GM18867 (cell line): ENCODE measurements around the gene MCTP1.

Source experiments
- ATAC-seq: cut with Tn5 transposase; IDR thresholded peaks from one replicate; pipeline ENCODE4 v1.9.1; 2021; ENCODE audit warnings: mild to moderate bottlenecking, moderate library complexity; ENCODE audit not compliant: unreplicated experiment

Gene MCTP1

DNA sequence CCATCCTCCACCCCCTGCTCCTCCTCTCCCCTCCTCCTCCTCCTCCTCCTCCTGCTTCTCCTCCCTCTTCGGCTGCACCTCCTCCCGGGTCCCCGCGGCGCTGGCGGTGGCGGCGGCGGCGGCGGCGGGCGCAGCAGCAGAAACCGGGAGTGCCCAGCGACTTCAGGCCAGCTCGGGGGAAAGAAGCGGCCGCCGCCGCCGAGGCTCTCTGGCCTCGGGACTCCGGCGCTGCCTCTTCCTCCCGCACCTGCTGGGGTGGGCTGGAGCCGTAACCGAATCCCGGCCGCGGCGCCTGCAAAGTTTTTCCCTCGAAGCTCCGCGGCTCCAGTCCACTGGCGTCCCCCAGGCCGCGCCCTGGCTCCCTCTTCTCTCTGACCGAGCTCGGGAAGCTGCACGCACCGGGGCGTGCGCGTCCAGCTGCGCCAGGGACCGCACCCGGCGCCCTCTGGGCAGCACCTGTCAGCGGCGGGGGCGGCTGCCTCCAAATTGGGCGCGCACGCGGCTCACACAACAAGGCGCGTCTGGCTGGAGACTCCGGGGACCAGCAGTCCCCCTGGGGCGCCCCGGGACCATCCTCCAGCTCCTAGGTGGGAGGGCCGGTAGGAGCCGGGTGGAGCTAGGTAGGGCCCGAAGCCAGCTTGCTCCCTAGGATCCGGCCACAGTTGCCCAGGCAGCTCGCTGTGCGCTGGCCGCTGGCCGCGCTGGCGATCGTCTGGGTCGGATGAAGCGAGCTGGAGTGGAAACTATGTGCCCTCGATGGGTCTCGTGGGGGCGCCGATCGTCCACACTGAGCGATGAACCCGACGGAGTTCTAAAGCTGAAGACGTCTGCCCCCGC lies at the start of gene MCTP1:
MCTP1 (minus strand) TSS at position 523 of the 837 bp plus-strand sequence.
- peak; percentile 27 for ATAC-seq

- ATAC-seq, result no peak
Measured at GRCh38 chr5:95332158-95332557, 47.3 kb upstream of the MCTP1 start.

DNA sequence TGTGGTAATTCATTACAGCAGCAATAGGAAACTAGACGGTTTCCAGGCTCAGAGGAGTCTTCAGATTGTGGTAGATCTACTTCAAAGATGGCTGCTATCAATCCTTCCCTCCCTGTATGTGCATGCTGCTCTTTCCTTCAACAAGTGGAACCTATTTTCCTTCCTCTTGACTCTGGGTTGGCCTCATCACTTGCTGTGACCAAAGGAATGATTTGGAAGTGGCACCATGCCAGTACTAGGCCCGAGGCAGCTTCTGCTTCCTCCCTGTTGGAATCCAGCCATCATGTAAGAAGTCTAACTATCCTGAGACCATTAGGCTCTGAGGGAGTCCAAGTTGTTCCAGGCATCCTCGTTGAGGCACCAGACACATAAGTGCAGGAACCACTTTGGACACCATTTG lies 46.5 kb upstream of the MCTP1 start:
- no peak for ATAC-seq

GRCh38 chr5:95327211-95327610 lies 42.3 kb upstream of the MCTP1 start:
- ATAC-seq, result no peak

DNA sequence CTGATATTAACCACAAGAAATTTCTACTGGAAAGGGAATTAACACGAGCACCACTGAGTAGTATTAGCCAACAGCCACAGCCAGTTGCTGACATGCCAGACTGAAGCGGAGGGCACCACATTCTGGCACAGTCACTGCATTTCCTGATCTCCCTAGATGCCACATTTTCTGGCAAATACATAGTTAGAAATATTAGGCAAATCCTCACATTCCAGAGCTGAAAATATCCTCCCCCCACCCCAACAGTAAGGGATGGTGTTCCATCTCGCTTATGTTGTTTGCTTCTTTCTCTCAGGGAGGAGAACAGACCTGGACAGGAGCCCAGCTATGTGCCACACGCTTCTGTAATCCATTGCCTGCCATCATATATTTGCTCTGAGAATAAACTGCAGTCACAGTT lies 32.8 kb upstream of the MCTP1 start:
- no peak for ATAC-seq

- ATAC-seq, result no peak
Measured at GRCh38 chr5:95317085-95317484, 32.2 kb upstream of the MCTP1 start.

GRCh38 chr5:95304711-95305110 lies 19.8 kb upstream of the MCTP1 start:
- ATAC-seq, result no peak

DNA sequence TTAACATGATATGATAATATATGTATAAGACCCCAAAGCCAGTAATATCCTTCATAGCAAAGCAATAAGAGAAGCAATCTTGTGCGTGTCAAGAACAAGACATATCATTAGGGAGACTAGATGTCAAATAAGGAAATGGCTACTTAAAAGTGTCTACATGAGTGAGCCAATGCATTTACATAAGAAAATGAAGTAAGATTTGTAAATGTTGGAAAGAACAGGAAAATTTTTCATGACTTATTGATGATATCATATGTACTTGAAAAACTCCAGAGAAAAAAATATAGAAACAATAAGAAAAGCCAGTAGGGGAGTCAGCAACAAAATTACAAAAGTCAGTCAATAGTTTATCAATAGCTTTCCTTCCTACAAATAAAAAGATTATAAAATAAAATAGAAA lies 13.8 kb upstream of the MCTP1 start:
- ATAC-seq, result no peak

DNA sequence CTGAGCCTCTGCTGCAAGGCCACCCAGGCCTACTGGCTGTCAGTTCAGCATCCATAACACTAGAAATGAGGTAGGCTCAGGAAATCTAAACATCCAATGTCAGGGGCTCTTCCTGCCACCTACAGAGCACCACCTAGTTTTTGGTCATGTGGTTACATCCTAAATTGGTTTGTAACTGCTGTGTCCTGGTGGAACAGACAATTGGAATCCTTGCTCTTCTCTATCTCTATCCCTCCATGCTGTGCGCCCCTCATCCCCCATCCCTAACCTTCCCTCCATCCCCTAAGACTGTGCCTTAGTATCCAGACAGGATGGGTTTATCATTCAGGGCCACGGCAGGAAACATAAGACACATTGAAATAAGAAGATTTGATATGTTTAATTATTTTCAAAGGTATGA lies 11.4 kb upstream of the MCTP1 start:
- no peak for ATAC-seq

GRCh38 chr5:95285409-95285755 lies 488 bp upstream of the MCTP1 start:
- ATAC-seq, result no peak

DNA sequence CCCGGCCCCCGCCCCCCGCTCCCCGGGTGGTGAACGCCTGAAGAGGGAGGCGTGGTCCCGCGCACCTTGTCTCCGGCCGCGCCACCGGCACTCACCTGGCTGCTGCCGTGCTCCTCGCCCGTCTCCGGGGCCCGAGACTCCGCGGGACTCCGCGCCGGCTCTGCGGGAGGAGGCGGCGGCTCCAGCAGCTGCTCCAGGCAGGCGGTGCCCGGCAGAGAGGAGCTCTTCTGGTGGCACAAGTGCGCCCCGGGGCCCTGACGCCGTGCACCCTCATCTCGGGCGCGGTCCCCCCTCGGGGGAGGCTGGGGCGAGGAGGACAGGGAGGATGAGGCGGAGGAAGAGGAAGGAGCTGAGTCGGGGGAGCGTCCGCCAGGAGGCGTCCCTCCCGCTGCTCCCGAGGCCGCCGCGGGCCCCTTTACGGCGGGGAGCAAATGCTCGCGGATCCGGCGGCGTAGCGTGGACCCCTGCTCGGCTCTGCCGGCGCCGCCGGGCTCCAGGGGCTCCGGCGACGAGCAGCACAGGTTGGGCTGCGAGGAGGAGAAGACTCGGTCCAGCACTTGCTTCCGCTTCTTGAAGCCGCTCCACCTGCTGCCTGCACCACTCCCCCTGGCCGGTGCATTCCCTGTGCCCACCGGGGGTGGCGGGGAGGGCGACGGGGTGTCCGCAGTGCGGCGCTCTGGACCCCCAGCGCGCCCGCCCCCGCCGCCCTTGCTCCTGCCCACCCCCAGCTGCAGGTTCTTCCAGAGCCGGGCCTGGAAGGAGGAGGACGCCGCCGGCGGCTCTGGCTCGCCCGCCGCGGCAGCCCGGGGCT lies 928 bp downstream of the MCTP1 start:
- peak; percentile 47 for ATAC-seq

- ATAC-seq, result no peak
Measured at GRCh38 chr5:95283022-95283615, 1.8 kb downstream of the MCTP1 start.

DNA sequence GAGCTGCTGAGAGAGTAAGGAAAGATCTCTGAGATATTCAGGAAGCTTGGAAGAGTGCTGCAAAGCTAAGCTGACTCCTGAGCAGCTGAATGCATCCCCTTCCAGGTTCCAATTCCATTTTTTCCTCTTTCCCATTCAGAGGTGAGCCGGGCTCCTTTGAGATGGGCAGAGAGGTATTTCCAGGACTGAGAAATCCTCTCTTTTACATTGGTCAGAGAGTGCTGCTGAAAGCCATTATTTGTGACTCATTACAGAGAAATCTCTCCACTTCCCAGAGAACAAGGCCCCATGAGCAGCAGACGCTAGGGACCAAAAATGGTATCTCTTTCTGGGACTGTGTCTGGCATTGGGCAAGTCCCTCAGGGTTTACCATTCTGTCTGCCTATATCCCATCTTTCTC lies 3.7 kb downstream of the MCTP1 start:
- no peak for ATAC-seq

DNA sequence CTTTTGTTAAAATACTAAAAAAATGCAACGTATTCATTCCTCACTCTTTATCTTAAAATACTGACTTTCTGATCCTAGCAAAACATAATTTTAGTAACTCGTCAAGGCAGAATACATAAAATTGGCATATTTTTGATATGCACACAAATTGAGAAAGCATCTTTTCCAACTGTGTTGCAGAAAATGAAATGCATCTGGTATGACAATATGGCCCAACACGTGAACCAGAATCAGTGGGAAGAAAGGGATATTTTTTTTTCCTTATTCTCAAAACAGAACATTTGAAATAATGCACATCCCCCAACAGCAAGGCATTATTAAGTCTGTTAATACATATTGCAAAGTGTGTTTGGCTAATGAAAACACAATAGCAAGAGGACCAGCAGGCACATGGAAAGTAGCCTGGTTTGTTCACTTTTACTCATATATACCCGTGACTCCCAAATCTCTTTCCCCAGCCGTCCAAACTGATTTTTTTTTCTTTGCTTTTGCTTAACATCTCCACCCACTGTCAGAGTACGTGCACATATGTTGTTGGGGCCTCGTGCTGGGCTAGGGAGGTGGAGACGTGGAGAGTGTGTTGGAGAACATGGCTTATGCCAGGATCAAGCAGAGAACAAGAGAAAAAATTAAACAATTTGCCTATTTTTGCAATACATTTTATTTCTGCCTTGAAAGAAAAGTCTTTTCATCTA lies 4.3 kb downstream of the MCTP1 start:
- no peak for ATAC-seq

DNA sequence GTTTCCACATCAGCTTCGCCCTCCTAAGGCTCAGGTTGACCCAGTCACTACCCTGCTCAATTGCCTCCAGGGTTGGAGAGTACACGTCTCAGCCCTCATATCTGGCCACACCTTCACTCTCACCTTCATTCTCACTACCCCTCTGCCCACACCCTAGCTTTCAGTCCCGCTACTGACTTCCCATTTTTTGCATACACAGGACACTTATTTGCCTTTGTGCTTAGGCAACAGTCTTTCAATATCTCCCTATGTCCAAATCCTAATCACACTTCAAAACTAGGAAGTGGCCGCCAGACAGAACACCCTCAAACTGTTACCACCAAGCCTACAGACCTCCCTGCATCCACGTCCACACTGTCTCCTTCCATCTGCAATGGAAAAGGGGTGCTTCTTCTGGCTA lies 10.9 kb downstream of the MCTP1 start:
- ATAC-seq, result no peak

DNA sequence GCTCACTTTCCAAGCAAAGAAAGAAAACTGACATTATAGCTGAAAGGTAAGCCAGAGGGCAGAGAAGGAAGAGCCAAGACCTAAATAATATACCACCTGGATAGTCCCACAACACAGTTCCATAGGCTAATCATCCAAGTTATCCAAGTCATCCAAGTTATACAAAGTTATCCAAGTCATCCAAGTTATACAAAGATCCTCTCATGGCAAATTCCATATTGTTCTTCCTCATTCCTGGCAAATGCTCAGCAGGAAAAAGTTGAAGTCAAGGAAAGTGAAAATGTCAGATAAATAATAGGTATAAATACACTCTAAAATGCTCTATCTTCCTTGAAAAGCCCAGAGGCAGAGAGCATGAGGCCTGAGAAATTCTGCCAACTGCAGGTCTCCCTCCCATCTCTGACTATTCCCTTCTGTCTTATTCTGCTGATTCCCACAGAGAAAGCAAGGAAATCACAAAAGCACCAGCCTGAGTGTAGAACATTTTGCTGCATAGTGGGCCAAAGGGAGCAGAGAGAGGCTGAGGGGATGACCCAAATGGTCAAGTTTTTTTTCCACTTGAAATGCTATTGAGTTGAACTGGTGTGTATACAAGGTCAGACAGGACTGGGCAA lies 12.5 kb downstream of the MCTP1 start:
- no peak for ATAC-seq

GRCh38 chr5:95262933-95263660 lies 21.8 kb downstream of the MCTP1 start:
- no peak for ATAC-seq

DNA sequence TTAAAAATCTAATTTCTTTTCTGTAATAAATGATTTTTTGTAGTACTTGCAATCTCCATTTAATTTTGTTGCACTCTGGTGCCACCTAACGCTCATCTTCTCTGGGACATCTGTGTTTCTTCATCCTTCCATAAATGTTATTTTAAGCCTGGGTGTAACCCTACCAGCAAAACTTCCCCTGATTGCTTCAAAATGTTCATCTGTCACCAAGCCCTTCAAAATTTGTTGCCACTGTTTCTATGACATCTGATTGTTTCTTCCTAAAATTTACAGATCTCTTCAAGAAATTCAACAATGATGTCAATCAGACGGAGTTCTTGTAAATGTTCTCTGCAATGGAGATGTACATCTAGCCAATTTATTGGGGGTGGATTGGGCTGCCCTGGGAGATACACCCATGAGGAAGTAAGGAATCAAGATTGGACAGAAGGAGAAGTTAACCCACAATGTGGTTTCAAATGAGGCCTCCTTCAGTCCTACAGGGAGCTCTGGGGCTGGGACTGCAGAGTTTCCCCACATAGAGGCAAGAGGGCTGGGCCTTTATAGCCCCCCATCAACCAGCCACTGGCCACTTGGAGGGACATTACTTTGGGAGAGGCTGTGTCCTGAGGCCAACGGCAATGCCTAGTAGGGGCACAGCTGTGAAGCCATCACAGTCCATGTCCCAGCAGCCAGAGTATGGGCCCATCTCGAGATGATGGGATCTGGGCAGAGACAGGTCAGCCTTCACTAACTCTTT lies 23.3 kb downstream of the MCTP1 start:
- no peak for ATAC-seq

- no peak for ATAC-seq
Measured at GRCh38 chr5:95256991-95257390, 27.9 kb downstream of the MCTP1 start.

DNA sequence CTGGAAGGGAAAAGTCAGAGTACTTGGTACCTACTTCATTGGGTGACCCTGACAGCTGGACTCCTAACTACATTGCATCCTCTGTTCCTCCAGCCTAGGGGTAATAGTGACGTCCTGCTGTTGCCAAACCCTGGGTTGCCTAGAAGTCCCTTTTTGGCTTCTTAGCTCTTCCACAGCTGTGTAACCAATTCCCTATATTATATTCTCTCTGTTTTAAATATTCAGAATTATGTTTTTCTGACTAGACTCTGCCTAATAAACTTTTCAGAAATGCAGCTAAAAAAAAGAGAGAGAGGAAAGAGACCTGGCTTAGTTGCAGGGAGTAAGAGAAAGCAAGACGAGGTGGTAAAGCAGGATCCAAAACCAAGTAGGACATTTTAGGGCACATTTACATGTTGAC lies 28.4 kb downstream of the MCTP1 start:
- no peak for ATAC-seq
